GM19099 (cell line): Measurements from ENCODE around the gene MASTL.

Experiments
- POLR2A ChIP-seq: IDR thresholded peaks from 3 replicates; pipeline ENCODE4 v1.6.1; 2011; ENCODE audit warnings: low read depth; ENCODE audit not compliant: insufficient read length; ENCODE audit errors: extremely low read depth

Gene MASTL

GRCh38 chr10:27203806-27204205 is 48.7 kb downstream of the MASTL start:
- no peak for TF ChIP-seq POLR2A

- TF ChIP-seq POLR2A, result no peak
Observed at GRCh38 chr10:27207350-27207749, 52.2 kb downstream of the MASTL start.

GRCh38 chr10:27223964-27224363 is 68.8 kb downstream of the MASTL start:
- TF ChIP-seq POLR2A, result no peak

- no peak for TF ChIP-seq POLR2A
Observed at GRCh38 chr10:27225011-27225590, 69.9 kb downstream of the MASTL start.

- no peak for TF ChIP-seq POLR2A
Observed at GRCh38 chr10:27225642-27226257, 70.6 kb downstream of the MASTL start.

- TF ChIP-seq POLR2A, result no peak
Observed at GRCh38 chr10:27230022-27230421, 74.9 kb downstream of the MASTL start.

GRCh38 chr10:27235706-27236105 is 80.6 kb downstream of the MASTL start:
- no peak for TF ChIP-seq POLR2A
